ENCODE data around the gene CTNNAL1.

GRCh38 chr9:109020581-109021511 lies 7.5 kb upstream of the CTNNAL1 start:
- TF ChIP-seq, protein P1, sequence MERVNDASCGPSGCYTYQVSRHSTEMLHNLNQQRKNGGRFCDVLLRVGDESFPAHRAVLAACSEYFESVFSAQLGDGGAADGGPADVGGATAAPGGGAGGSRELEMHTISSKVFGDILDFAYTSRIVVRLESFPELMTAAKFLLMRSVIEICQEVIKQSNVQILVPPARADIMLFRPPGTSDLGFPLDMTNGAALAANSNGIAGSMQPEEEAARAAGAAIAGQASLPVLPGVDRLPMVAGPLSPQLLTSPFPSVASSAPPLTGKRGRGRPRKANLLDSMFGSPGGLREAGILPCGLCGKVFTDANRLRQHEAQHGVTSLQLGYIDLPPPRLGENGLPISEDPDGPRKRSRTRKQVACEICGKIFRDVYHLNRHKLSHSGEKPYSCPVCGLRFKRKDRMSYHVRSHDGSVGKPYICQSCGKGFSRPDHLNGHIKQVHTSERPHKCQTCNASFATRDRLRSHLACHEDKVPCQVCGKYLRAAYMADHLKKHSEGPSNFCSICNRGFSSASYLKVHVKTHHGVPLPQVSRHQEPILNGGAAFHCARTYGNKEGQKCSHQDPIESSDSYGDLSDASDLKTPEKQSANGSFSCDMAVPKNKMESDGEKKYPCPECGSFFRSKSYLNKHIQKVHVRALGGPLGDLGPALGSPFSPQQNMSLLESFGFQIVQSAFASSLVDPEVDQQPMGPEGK (tag by site-specific recombination; IDR thresholded peaks at IDR 0.05), result no peak
- TF ChIP-seq, protein P2, sequence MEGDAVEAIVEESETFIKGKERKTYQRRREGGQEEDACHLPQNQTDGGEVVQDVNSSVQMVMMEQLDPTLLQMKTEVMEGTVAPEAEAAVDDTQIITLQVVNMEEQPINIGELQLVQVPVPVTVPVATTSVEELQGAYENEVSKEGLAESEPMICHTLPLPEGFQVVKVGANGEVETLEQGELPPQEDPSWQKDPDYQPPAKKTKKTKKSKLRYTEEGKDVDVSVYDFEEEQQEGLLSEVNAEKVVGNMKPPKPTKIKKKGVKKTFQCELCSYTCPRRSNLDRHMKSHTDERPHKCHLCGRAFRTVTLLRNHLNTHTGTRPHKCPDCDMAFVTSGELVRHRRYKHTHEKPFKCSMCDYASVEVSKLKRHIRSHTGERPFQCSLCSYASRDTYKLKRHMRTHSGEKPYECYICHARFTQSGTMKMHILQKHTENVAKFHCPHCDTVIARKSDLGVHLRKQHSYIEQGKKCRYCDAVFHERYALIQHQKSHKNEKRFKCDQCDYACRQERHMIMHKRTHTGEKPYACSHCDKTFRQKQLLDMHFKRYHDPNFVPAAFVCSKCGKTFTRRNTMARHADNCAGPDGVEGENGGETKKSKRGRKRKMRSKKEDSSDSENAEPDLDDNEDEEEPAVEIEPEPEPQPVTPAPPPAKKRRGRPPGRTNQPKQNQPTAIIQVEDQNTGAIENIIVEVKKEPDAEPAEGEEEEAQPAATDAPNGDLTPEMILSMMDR (tag by site-specific recombination; IDR thresholded peaks at IDR 0.05), result no peak
- TF ChIP-seq MYNN (tag by site-specific recombination; IDR thresholded peaks at IDR 0.05; ENCODE audit: borderline replicate concordance), result no peak
- no peak for TF ChIP-seq ZSCAN30 (tag by site-specific recombination; IDR thresholded peaks at IDR 0.05)
- TF ChIP-seq ZNF2 (tag by site-specific recombination; IDR thresholded peaks at IDR 0.05), result no peak
